MM.1S (cell line): ENCODE results near the gene KMT2E.

Experiments used
- CTCF ChIP-seq: fragments of 300-600 bp; sonication (generic); IDR thresholded peaks from 2 replicates; pipeline ENCODE4 v1.5.1; 2016; ENCODE audit warnings: antibody characterized with exemption, low read length, mixed read lengths
- EZH2 ChIP-seq: fragments of 300-600 bp; sonication (generic); optimal IDR thresholded peaks from 2 replicates; pipeline ENCODE3; 2017; ENCODE audit warnings: low read depth, mild to moderate bottlenecking, antibody characterized with exemption, low read length, mixed read lengths

GRCh38 chr7:105084581-105084980, 70.6 kb downstream of the KMT2E start:
- TF ChIP-seq CTCF (no peak), EZH2 (no peak)
